SU-DHL-6 (cell line): ENCODE data around the gene FAM228B.

ENCODE experiments used
- EZH2phosphoT487 ChIP-seq: fragments of 200-600 bp; sonication (generic), shearing (Covaris generic); conservative IDR thresholded peaks from 2 replicates; pipeline ENCODE4 v1.6.1; 2018; ENCODE audit warnings: mild to moderate bottlenecking, antibody characterized with exemption, low read length, moderate library complexity, mixed read lengths
- TF ChIP-seq, protein P1 (sequence below): fragments of 200-600 bp; sonication (generic); IDR thresholded peaks from one replicate; pipeline ENCODE4 v1.5.1; 2017; ENCODE audit warnings: antibody characterized with exemption, mild to moderate bottlenecking, low read length, moderate library complexity; ENCODE audit not compliant: insufficient read depth, poor library complexity, severe bottlenecking

DNA sequence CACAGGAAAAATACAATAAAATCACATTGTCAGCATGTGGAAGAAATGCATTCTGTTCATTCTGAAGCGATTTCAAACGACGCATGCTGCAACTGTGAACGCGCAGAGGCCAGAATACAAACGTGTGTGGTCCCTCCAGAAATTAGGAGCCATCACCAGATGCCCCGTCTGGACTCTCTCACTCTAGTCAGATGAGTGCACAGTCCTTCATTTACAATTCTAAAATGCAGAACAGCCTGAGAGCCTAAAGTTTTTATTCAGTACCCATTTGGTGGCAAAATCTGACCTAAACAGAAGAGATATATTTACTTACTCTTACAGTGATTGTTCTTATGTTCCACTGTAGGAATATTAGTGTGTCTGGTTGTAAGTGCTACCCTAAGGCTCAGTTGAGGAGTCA lies 88.1 kb downstream of the FAM228B start:
- TF ChIP-seq, protein P1, sequence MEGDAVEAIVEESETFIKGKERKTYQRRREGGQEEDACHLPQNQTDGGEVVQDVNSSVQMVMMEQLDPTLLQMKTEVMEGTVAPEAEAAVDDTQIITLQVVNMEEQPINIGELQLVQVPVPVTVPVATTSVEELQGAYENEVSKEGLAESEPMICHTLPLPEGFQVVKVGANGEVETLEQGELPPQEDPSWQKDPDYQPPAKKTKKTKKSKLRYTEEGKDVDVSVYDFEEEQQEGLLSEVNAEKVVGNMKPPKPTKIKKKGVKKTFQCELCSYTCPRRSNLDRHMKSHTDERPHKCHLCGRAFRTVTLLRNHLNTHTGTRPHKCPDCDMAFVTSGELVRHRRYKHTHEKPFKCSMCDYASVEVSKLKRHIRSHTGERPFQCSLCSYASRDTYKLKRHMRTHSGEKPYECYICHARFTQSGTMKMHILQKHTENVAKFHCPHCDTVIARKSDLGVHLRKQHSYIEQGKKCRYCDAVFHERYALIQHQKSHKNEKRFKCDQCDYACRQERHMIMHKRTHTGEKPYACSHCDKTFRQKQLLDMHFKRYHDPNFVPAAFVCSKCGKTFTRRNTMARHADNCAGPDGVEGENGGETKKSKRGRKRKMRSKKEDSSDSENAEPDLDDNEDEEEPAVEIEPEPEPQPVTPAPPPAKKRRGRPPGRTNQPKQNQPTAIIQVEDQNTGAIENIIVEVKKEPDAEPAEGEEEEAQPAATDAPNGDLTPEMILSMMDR = no peak
- no peak for TF ChIP-seq EZH2phosphoT487
